B cell (primary cell): Measurements from ENCODE around the gene DDX20. TPM values are rescaled to one million over a fixed set of nuclear protein-coding genes. Genes with fewer than 3 reads are reported as not detected.

ENCODE experiments used
- ATAC-seq: fragments of 200-7000 bp; cut with Tn5 transposase; one replicate; pipeline ENCODE4 v1.10.0; 2021; ENCODE audit warnings: low read depth, mild to moderate bottlenecking, moderate number of reproducible peaks, moderate library complexity
- CTCF ChIA-PET: fragments of 350-600 bp; sonication (Branson Sonifier 250); formaldehyde crosslinking; loops from one replicate; lab custom pipeline; 2021; ENCODE audit warnings: antibody characterized with exemption, inconsistent platforms; lab: Charles Lee
- POLR2A ChIA-PET: fragments of 350-600 bp; sonication (Branson Sonifier 250); formaldehyde crosslinking; loops from one replicate; lab custom pipeline; 2021; ENCODE audit warnings: antibody characterized with exemption; lab: Charles Lee
- DNase-seq: peaks from one replicate; pipeline ENCODE4 v3.0.0; 2013
- H2AFZ ChIP-seq: 2 replicates; pipeline ENCODE4 v1.6.1; 2012; ENCODE audit warnings: mild to moderate bottlenecking, low read depth, low read length; ENCODE audit not compliant: insufficient read depth, poor library complexity, severe bottlenecking
- H3K27ac ChIP-seq, 2 donors: 1 replicate in 1 of 2; 2 replicates in 1 of 2; pipeline ENCODE4 v1.5.1; 2012 to 2013; ENCODE audit warnings: low read length in 2 of 2, mild to moderate bottlenecking in 2 of 2, moderate library complexity in 1 of 2
- H3K27me3 ChIP-seq, 4 experiments: fragments of 200-600 bp in 1 of 4; sonication (generic) in 1 of 4; replicated peaks in 1 of 4; 1 replicate in 2 of 4; 2 replicates in 2 of 4; pipeline versions ENCODE4 v1.6.1 to v1.7.0; 2013 to 2016; ENCODE audit warnings: low read length in 3 of 4, mild to moderate bottlenecking in 2 of 4, mixed read lengths in 1 of 4, moderate library complexity in 1 of 4; ENCODE audit not compliant: insufficient read depth in 4 of 4, control insufficient read depth in 3 of 4; ENCODE audit errors: control extremely low read depth in 1 of 4
- H3K36me3 ChIP-seq, 2 experiments: replicated peaks in 1 of 2; 1 replicate in 1 of 2; 2 replicates in 1 of 2; pipeline versions ENCODE4 v1.6.1 to v1.7.1; 2013; ENCODE audit warnings: low read length in 1 of 2; ENCODE audit not compliant: insufficient read depth in 2 of 2, control insufficient read depth in 1 of 2; ENCODE audit errors: control extremely low read depth in 1 of 2, extremely low read depth in 1 of 2
- H3K4me1 ChIP-seq, 2 donors: fragments of 200-600 bp in 1 of 2; sonication (generic) in 1 of 2; 1 replicate in 1 of 2; 2 replicates in 1 of 2; pipeline versions ENCODE4 v1.5.1 to v1.6.1; 2013 to 2017; ENCODE audit warnings: low read length in 2 of 2; ENCODE audit not compliant: control insufficient read depth in 2 of 2, insufficient read depth in 2 of 2
- H3K4me2 ChIP-seq: replicated peaks from 2 replicates; pipeline ENCODE3; 2012; ENCODE audit warnings: mild to moderate bottlenecking, low read depth, low read length; ENCODE audit not compliant: poor library complexity, severe bottlenecking
- H3K4me3 ChIP-seq, 5 experiments: fragments of 200-600 bp in 1 of 5; sonication (generic) in 1 of 5; 1 replicate in 3 of 5; 2 replicates in 2 of 5; pipeline versions ENCODE4 v1.5.1 to v1.7.0; 2011 to 2016; ENCODE audit warnings: low read length in 4 of 5, mild to moderate bottlenecking in 4 of 5, low read depth in 2 of 5, control low read depth in 1 of 5, moderate library complexity in 1 of 5; ENCODE audit not compliant: insufficient read depth in 1 of 5; ENCODE audit errors: control extremely low read depth in 1 of 5, extremely low read depth in 1 of 5
- H3K79me2 ChIP-seq: fragments of 200-600 bp; sonication (generic); one replicate; pipeline ENCODE4 v1.6.0; 2016; ENCODE audit warnings: low read length; ENCODE audit not compliant: control insufficient read depth, insufficient read depth
- H3K9ac ChIP-seq: fragments of 200-600 bp; sonication (generic); 2 replicates; pipeline ENCODE4 v1.6.1; 2017; ENCODE audit warnings: mild to moderate bottlenecking, low read length, moderate library complexity
- H3K9me3 ChIP-seq, 3 donors: one replicate each; pipeline versions ENCODE4 v1.6.1 to v1.7.1; 2013; ENCODE audit warnings: low read length in 2 of 3; ENCODE audit not compliant: control insufficient read depth in 2 of 3, insufficient read depth in 1 of 3; ENCODE audit errors: control extremely low read depth in 1 of 3
- H4K20me1 ChIP-seq: 2 replicates; pipeline ENCODE4 v1.6.0; 2012; ENCODE audit warnings: mild to moderate bottlenecking, low read length; ENCODE audit not compliant: insufficient read depth, control insufficient read depth, poor library complexity, severe bottlenecking
- H3K27ac Mint-ChIP-seq: one replicate; pipeline ENCODE4 v1.8.0; 2021; ENCODE audit warnings: mixed read lengths
- H3K27me3 Mint-ChIP-seq: one replicate; pipeline ENCODE4 v1.8.0; 2021; ENCODE audit warnings: mixed read lengths
- H3K4me1 Mint-ChIP-seq: one replicate; pipeline ENCODE4 v1.8.0; 2021; ENCODE audit warnings: mixed read lengths
- H3K4me3 Mint-ChIP-seq: one replicate; pipeline ENCODE4 v1.8.0; 2021; ENCODE audit warnings: mixed read lengths
- H3K9me3 Mint-ChIP-seq: one replicate; pipeline ENCODE4 v1.8.0; 2022; ENCODE audit warnings: mixed read lengths; ENCODE audit not compliant: insufficient read depth
- CTCF ChIP-seq: fragments of 200-600 bp; IDR thresholded peaks from one replicate; pipeline ENCODE4 v1.8.0; 2022; ENCODE audit warnings: antibody characterized with exemption, mild to moderate bottlenecking
- EZH2 ChIP-seq: IDR thresholded peaks from 2 replicates; pipeline ENCODE4 v1.6.1; 2012; ENCODE audit warnings: borderline replicate concordance, low read depth, mild to moderate bottlenecking, moderate library complexity, low read length; ENCODE audit not compliant: insufficient read depth, poor library complexity, severe bottlenecking
- WGBS: methylation state at CpG from one replicate; pipeline ENCODE4 v1.1.5; 2013; ENCODE audit warnings: missing lambda C conversion rate; ENCODE audit not compliant: insufficient coverage; 5-methylcytosine and 5-hydroxymethylcytosine counted together
- intact Hi-C: fragments of 100-400 bp; cut with micrococcal nuclease; formaldehyde crosslinking; loops from one replicate; pipeline ENCODE4 v1.10.0; 2022
- polyA plus RNA-seq: library from polyadenylated mRNA; depleted of rRNA; stranded (reverse); fragments of >200 nt; gene quantifications from 2 replicates; pipeline ENCODE4 v1.2.3, GENCODE V29; 2012
- total RNA-seq, 2 donors: library from RNA; stranded (reverse); fragments of 120-200 nt in 1 of 2; gene quantifications; 1 replicate in 1 of 2; 2 replicates in 1 of 2; pipeline versions ENCODE4 v1.2.3 to v1.2.4, GENCODE V29; 2013 to 2022

Gene DDX20
- total and polyA plus RNA-seq, 2 donors (not counting 1 experiment from before 2014, with no cell fraction given), result 5.7 to 24.6 TPM

- ChIA-PET CTCF (interaction anchor here (0.7 to 8.1 kb wide), 6 partner anchors 13 to 554 kb away, joined by 3 to 102 read pairs (median 4); partner anchors contain the start of gene INKA2), POLR2A (no interaction called here)
- no peaks in the 10 kb centered on the region for H3K27me3 Mint-ChIP-seq
- Histone ChIP-seq H3K79me2 (peaks cover 29% of the 10 kb centered on the region), H3K4me3 (no peak overlapping the region), H3K9ac (no peak overlapping the region), H3K36me3 (peaks cover 0 to 1% of the 10 kb centered on the region in 2 experiments), H3K4me2 (no peak overlapping the region), H3K27me3 (no peaks in the 10 kb centered on the region), H2AFZ (no peak overlapping the region), H3K27ac (no peak overlapping the region), H4K20me1 (no peaks in the 10 kb centered on the region), H3K4me1 (peaks cover 14% of the 10 kb centered on the region in 2 donors), H3K9me3 (no peaks in the 10 kb centered on the region)
- TF ChIP-seq CTCF, result no peak
- H3K9me3 Mint-ChIP-seq, result no peaks in the 10 kb centered on the region
- H3K4me3 Mint-ChIP-seq, result no peak overlapping the region
- no peak for ATAC-seq
- no peak overlapping the region for H3K27ac Mint-ChIP-seq
- no peak for DNase-seq
- peaks cover 27% of the 10 kb centered on the region for H3K4me1 Mint-ChIP-seq
- intact Hi-C loops, result no loop called here
- WGBS, result no CpG with 5 or more reads among the region's 2 CpGs
Observed at GRCh38 chr1:111751906-111752575, 3.7 kb upstream of the DDX20 start.

- intact Hi-C loops, result loop anchor here (1.0 kb wide), 5 partner anchors 14 to 306 kb away; partner anchors contain the start of genes ATP5PB, INKA2 and WDR77
- Mint-ChIP-seq H3K9me3 (no peaks in the 10 kb centered on the region), H3K4me1 (peaks cover 31% of the 10 kb centered on the region), H3K4me3 (peak overlapping the region; percentile 88), H3K27ac (peak overlapping the region; percentile 94), H3K27me3 (no peaks in the 10 kb centered on the region)
- Histone ChIP-seq H3K9me3 (no peaks in the 10 kb centered on the region), H3K27me3 (no peaks in the 10 kb centered on the region), H4K20me1 (peaks cover 6% of the 10 kb centered on the region), H3K4me3 (peak overlapping the region; percentile 62 to 95 (median 74)), H3K9ac (peak overlapping the region; percentile 78), H2AFZ (peak overlapping the region; percentile 84), H3K36me3 (peaks cover under 1 to 21% of the 10 kb centered on the region in 2 experiments), H3K79me2 (peaks cover 37% of the 10 kb centered on the region), H3K4me1 (peaks cover 14 to 16% of the 10 kb centered on the region in 2 donors), H3K27ac (peak overlapping the region; percentile 91 to 96), H3K4me2 (peak overlapping the region; percentile 80)
- WGBS, result 1% methylated on average over 11 of the region's 12 CpGs
- ChIA-PET CTCF (interaction anchor here (0.6 to 8.1 kb wide), 18 partner anchors 10 to 312 kb away, joined by 3 to 102 read pairs (median 4); partner anchors contain the start of gene INKA2), POLR2A (interaction anchor here (0.6 to 2.1 kb wide), 5 partner anchors 11 to 627 kb away, joined by 3 to 18 read pairs (median 3); partner anchors contain the start of gene INKA2)
- peak; percentile 4 for ATAC-seq
- TF ChIP-seq CTCF (no peak), EZH2 (no peak)
- DNase-seq, result no peak
Observed at GRCh38 chr1:111754984-111755330, 744 bp upstream of the DDX20 start.
